Osteoblast (primary cell): ENCODE results near the gene LRRC2. TPM values are rescaled to one million over a fixed set of nuclear protein-coding genes. Genes with fewer than 3 reads are reported as not detected.

Experiments
- DNase-seq: peaks from one replicate; pipeline ENCODE4 v3.0.0; 2011; ENCODE audit warnings: low spot score, mixed read lengths; ENCODE audit not compliant: insufficient read length; ENCODE audit errors: missing footprints
- H2AFZ ChIP-seq: 2 replicates; pipeline ENCODE4 v1.6.0; 2011; ENCODE audit warnings: mild to moderate bottlenecking, low read length
- H3K27ac ChIP-seq: 2 replicates; pipeline ENCODE4 v1.5.1; 2011; ENCODE audit warnings: mild to moderate bottlenecking, low read depth, low read length, moderate library complexity
- H3K27me3 ChIP-seq: 2 replicates; pipeline ENCODE4 v1.6.0; 2012; ENCODE audit warnings: mild to moderate bottlenecking, control low read depth, inconsistent platforms, low read length, moderate library complexity; ENCODE audit not compliant: insufficient read depth
- H3K36me3 ChIP-seq: 2 replicates; pipeline ENCODE4 v1.5.1; 2011; ENCODE audit warnings: mild to moderate bottlenecking, low read length, control low read depth, moderate library complexity; ENCODE audit not compliant: insufficient read depth
- H3K4me1 ChIP-seq: 2 replicates; pipeline ENCODE4 v1.5.1; 2011; ENCODE audit warnings: mild to moderate bottlenecking, low read length, control low read depth, moderate library complexity; ENCODE audit not compliant: insufficient read depth
- H3K4me2 ChIP-seq: 2 replicates; pipeline ENCODE4 v1.6.0; 2011; ENCODE audit warnings: mild to moderate bottlenecking, low read length; ENCODE audit not compliant: insufficient read depth
- H3K4me3 ChIP-seq: fragments of 200-600 bp; sonication (generic); 3 replicates; pipeline ENCODE4 v1.5.1; 2012; ENCODE audit warnings: mild to moderate bottlenecking, low read length, inconsistent platforms; ENCODE audit not compliant: insufficient read depth
- H3K79me2 ChIP-seq: 2 replicates; pipeline ENCODE4 v1.6.0; 2012; ENCODE audit warnings: mild to moderate bottlenecking, low read length, control low read depth, inconsistent platforms; ENCODE audit not compliant: insufficient read depth
- H3K9me3 ChIP-seq: 2 replicates; pipeline ENCODE4 v1.5.1; 2011; ENCODE audit warnings: low read depth, low read length, control low read depth
- H4K20me1 ChIP-seq: 2 replicates; pipeline ENCODE4 v1.6.0; 2012; ENCODE audit warnings: mild to moderate bottlenecking, low read length, control low read depth; ENCODE audit not compliant: insufficient read depth
- CTCF ChIP-seq: IDR thresholded peaks from 2 replicates; pipeline ENCODE4 v1.5.1; 2011; ENCODE audit warnings: mild to moderate bottlenecking, low read depth, low read length, moderate library complexity; ENCODE audit errors: extremely low read depth
- total RNA-seq: library from RNA; depleted of rRNA; stranded (reverse); fragments of >200 nt; gene quantifications from 2 replicates; pipeline ENCODE4 v1.2.3, GENCODE V29; 2012

Gene LRRC2
- total RNA-seq, 1 donor = 5.1 TPM

- Histone ChIP-seq H3K27me3 (no peaks in the 10 kb centered on the region), H3K4me2 (peak overlapping the region; percentile 70), H3K9me3 (no peaks in the 10 kb centered on the region), H3K4me3 (no peak overlapping the region), H3K4me1 (peaks cover 9% of the 10 kb centered on the region), H3K36me3 (no peaks in the 10 kb centered on the region), H3K27ac (no peak overlapping the region), H3K79me2 (no peaks in the 10 kb centered on the region), H2AFZ (no peak overlapping the region), H4K20me1 (no peaks in the 10 kb centered on the region)
- TF ChIP-seq CTCF = no peak
- no peak for DNase-seq
Measured at GRCh38 chr3:46565077-46565476, 1.0 kb downstream of the LRRC2 start.

GRCh38 chr3:46564190-46565021, 1.7 kb downstream of the LRRC2 start:
- H2AFZ ChIP-seq = no peak overlapping the region
- no peaks in the 10 kb centered on the region for H3K36me3 ChIP-seq
- no peaks in the 10 kb centered on the region for H3K79me2 ChIP-seq
- no peaks in the 10 kb centered on the region for H4K20me1 ChIP-seq
- no peak for TF ChIP-seq CTCF
- H3K4me3 ChIP-seq = no peak overlapping the region
- no peaks in the 10 kb centered on the region for H3K27me3 ChIP-seq
- H3K9me3 ChIP-seq = no peaks in the 10 kb centered on the region
- no peak overlapping the region for H3K4me2 ChIP-seq
- H3K27ac ChIP-seq = no peak overlapping the region
- H3K4me1 ChIP-seq = peaks cover 9% of the 10 kb centered on the region
- DNase-seq = peak; percentile 15

GRCh38 chr3:46561951-46562350, 4.2 kb downstream of the LRRC2 start:
- Histone ChIP-seq H3K27ac (no peak overlapping the region), H3K4me2 (no peak overlapping the region), H4K20me1 (no peaks in the 10 kb centered on the region), H3K4me3 (no peak overlapping the region), H3K9me3 (no peaks in the 10 kb centered on the region), H3K79me2 (no peaks in the 10 kb centered on the region), H3K27me3 (no peaks in the 10 kb centered on the region), H3K36me3 (no peaks in the 10 kb centered on the region), H3K4me1 (peaks cover 31% of the 10 kb centered on the region), H2AFZ (no peak overlapping the region)
- DNase-seq = no peak
- no peak for TF ChIP-seq CTCF

GRCh38 chr3:46561511-46561910, 4.6 kb downstream of the LRRC2 start:
- Histone ChIP-seq H3K79me2 (no peaks in the 10 kb centered on the region), H3K4me2 (no peak overlapping the region), H3K4me1 (peaks cover 30% of the 10 kb centered on the region), H4K20me1 (no peaks in the 10 kb centered on the region), H2AFZ (no peak overlapping the region), H3K4me3 (no peak overlapping the region), H3K27ac (no peak overlapping the region), H3K27me3 (no peaks in the 10 kb centered on the region), H3K36me3 (no peaks in the 10 kb centered on the region), H3K9me3 (no peaks in the 10 kb centered on the region)
- DNase-seq = no peak
- no peak for TF ChIP-seq CTCF
